Esophagus squamous epithelium (tissue), 5 donors: ENCODE measurements around the gene SOX8. TPM values are rescaled to one million over a fixed set of nuclear protein-coding genes. Genes with fewer than 3 reads are reported as not detected.

ENCODE experiments used
- DNase-seq: peaks from one replicate; lab custom pipeline; 2025; lab: John Stamatoyannopoulos, UW
- H3K27ac ChIP-seq, 4 donors: fragments of 200-600 bp; sonication (generic); one replicate each; pipeline ENCODE4 v1.5.1; 2016 to 2019; ENCODE audit warnings: mild to moderate bottlenecking in 1 of 4
- H3K27me3 ChIP-seq, 4 donors: fragments of 200-600 bp; sonication (generic); 1 replicate in 3 of 4; 2 replicates in 1 of 4; pipeline versions ENCODE4 v1.5.1 to v1.6.0; 2017 to 2021; ENCODE audit warnings: antibody characterized with exemption in 1 of 4
- H3K36me3 ChIP-seq, 3 donors: fragments of 200-600 bp; sonication (generic); one replicate each; pipeline ENCODE4 v1.5.1; 2016 to 2019
- H3K4me1 ChIP-seq, 3 donors: fragments of 200-600 bp; sonication (generic); one replicate each; pipeline ENCODE4 v1.5.1; 2017 to 2019
- H3K4me3 ChIP-seq, 4 donors: fragments of 200-600 bp; sonication (generic); 1 replicate in 3 of 4; 2 replicates in 1 of 4; pipeline ENCODE4 v1.5.1; 2016 to 2019; ENCODE audit warnings: mild to moderate bottlenecking in 2 of 4, moderate library complexity in 1 of 4
- H3K9me3 ChIP-seq, 3 donors: fragments of 200-600 bp; sonication (generic); one replicate each; pipeline ENCODE4 v1.5.1; 2016 to 2019
- POLR2A ChIP-seq, 4 donors: fragments of 450-650 bp; IDR thresholded peaks; one replicate each; pipeline ENCODE4 v1.6.1; 2017; ENCODE audit warnings: antibody characterized with exemption in 4 of 4, mild to moderate bottlenecking in 4 of 4, moderate library complexity in 3 of 4
- WGBS, 2 donors: methylation state at CpG; one replicate each; pipeline ENCODE4 v1.1.5; 2018; 5-methylcytosine and 5-hydroxymethylcytosine counted together
- intact Hi-C: fragments of 100-400 bp; cut with DNase I; formaldehyde crosslinking; loops from one replicate; pipeline ENCODE4 v1.15.0; 2022
- total RNA-seq, 4 donors: library from RNA; depleted of rRNA; stranded (reverse); fragments of >200 nt; gene quantifications; one replicate each; pipeline ENCODE4 v1.1.0, GENCODE V29; 2016
- TF ChIP-seq, protein P1 (sequence below), 6 experiments: fragments of 450-650 bp in 4 of 6; fragments of 200-600 bp in 2 of 6; sonication (generic) in 2 of 6; IDR thresholded peaks; one replicate each; pipeline ENCODE4 v1.5.1; 2016 to 2019; ENCODE audit warnings: antibody characterized with exemption in 6 of 6, mild to moderate bottlenecking in 4 of 6, moderate library complexity in 4 of 6
- donor health status: DM: yes; HTN: yes; CAD: no.

Gene SOX8
- total RNA-seq, 4 donors from 2014 or later: 0.08 to 0.19 (median 0.09) TPM; not detected in 1

DNA sequence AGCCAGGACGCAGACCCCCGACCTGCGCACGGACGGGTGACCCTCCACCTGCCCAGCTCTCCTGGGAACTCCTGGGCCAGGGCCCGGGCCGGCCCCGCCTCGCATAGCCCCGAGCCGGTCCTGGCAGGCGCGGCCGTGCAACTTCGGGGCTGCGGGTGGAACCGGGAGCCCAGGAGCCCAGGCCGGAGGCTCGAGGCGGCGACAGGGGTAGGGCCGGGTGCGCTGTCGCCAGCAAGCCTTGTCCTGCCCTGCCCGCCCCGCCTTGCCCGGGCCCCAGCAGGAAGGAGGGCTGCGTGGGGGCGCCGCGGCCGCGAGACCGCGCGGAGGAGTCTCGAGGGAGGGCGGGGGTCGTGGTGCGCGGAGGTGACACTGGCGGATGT is 11.2 kb upstream of the SOX8 start:
- peak overlapping the region; percentile 63 to 99 (median 86) for H3K4me3 ChIP-seq
- no CpG with 5 or more reads among the region's 42 CpGs for WGBS, 2 donors
- H3K36me3 ChIP-seq: peaks cover 0 to 28% (median 0%) of the 10 kb centered on the region in 3 donors
- H3K27me3 ChIP-seq: peaks cover 0 to 9% (median 0%) of the 10 kb centered on the region in 4 donors
- no peaks in the 10 kb centered on the region for H3K9me3 ChIP-seq
- peak overlapping the region; percentile 86 to 93 (median 89) for H3K27ac ChIP-seq
- TF ChIP-seq, protein P1, sequence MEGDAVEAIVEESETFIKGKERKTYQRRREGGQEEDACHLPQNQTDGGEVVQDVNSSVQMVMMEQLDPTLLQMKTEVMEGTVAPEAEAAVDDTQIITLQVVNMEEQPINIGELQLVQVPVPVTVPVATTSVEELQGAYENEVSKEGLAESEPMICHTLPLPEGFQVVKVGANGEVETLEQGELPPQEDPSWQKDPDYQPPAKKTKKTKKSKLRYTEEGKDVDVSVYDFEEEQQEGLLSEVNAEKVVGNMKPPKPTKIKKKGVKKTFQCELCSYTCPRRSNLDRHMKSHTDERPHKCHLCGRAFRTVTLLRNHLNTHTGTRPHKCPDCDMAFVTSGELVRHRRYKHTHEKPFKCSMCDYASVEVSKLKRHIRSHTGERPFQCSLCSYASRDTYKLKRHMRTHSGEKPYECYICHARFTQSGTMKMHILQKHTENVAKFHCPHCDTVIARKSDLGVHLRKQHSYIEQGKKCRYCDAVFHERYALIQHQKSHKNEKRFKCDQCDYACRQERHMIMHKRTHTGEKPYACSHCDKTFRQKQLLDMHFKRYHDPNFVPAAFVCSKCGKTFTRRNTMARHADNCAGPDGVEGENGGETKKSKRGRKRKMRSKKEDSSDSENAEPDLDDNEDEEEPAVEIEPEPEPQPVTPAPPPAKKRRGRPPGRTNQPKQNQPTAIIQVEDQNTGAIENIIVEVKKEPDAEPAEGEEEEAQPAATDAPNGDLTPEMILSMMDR (IDR thresholded peaks at IDR 0.05): no peak
- no peak for TF ChIP-seq POLR2A (IDR thresholded peaks at IDR 0.05)
- intact Hi-C loops: no loop called here
- DNase-seq: no peak
- peaks cover 9 to 27% (median 15%) of the 10 kb centered on the region in 3 donors for H3K4me1 ChIP-seq

DNA sequence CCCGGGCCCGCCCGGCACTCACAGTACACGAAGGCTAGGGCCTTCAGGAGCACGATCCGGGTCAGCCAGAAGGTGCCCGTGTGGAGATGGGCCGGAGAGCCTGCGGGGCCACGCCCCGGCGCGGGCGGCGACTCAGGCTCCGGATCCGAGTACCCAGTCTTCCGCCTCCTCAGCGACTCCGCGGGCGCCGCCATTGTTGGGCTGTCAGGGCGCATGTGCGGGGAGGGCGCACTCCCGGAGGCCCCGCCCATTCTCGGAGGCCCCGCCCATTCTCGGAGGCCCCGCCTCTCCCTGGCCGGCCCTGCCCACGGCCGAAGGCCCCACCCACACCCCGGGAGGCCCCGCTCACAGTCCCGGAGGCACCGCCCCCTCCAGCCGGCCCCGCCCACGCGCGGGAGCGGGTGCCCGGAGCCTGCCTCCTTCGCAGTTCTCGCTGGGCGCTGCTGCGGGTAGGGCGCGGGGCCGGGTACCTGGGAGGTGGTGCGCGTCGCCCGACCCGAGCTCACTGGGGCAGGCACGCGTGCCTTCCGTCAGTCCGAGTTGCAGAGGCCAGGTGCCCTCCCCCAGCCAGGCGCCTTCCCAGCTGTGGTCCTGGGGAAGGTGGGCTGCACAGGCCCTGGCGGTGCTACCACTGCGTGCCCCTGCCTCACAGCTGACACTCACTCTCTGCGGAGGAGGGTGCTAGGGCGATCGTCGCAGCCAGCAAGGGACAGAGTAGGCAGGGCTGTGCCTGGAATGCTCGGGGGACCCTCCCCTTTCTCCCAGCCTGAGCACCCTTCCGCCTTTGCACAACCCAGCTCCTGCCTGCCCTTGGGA is 10.6 kb upstream of the SOX8 start, which contains the start of gene LMF1:
LMF1 (minus strand) TSS at position 219 of the 816 bp plus-strand sequence; CDS start at position 215, 4 bp downstream.
- H3K9me3 ChIP-seq: no peaks in the 10 kb centered on the region
- peak within 1 kb of the TSS; percentile 63 to 99 (median 86) for H3K4me3 ChIP-seq
- H3K27ac ChIP-seq: peak within 1 kb of the TSS; percentile 86 to 93 (median 89)
- WGBS, 2 donors: no CpG with 5 or more reads among the region's 71 CpGs
- peaks cover 0 to 9% (median 0%) of the 10 kb centered on the region in 4 donors for H3K27me3 ChIP-seq
- intact Hi-C loops: no loop called here
- DNase-seq: peak; percentile 56
- TF ChIP-seq, protein P1 (IDR thresholded peaks at IDR 0.05): peak in 1 of 6 experiments; percentile 5
- peak in 2 of 4 donors; percentile 60 to 72 for TF ChIP-seq POLR2A (IDR thresholded peaks at IDR 0.05)
- H3K36me3 ChIP-seq: peaks cover 0 to 22% (median 0%) of the 10 kb centered on the region in 3 donors
- H3K4me1 ChIP-seq: peaks cover 9 to 27% (median 15%) of the 10 kb centered on the region in 3 donors

DNA sequence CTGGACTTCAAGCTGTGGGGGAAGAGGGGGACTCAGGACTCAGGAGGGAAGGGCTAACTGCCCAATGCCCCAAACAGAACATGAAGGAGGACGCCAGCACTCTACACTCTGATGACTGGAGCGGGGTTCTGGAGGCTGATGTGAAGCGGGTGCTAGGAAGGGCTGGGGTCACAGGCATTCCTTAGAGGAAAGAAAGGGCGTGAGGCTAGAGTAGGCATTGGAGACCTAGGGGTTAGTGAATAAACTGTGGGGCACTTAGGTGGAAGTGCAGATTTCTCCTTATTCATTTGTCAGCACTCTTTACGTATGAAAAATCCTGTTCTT is 10.0 kb upstream of the SOX8 start:
- Histone ChIP-seq H3K36me3 (peaks cover 0 to 16% (median 0%) of the 10 kb centered on the region in 3 donors), H3K9me3 (no peaks in the 10 kb centered on the region), H3K4me3 (no peak overlapping the region), H3K27me3 (peaks cover 0 to 9% (median 0%) of the 10 kb centered on the region in 4 donors), H3K27ac (peak overlapping the region in 1 of 4 donors; percentile 91), H3K4me1 (peaks cover 9 to 29% (median 15%) of the 10 kb centered on the region in 3 donors)
- 91 to 92% methylated on average over 5 of the region's 5 CpGs for WGBS, 2 donors
- intact Hi-C loops: no loop called here
- DNase-seq: no peak
- no peak for TF ChIP-seq POLR2A (IDR thresholded peaks at IDR 0.05)
- TF ChIP-seq, protein P1 (IDR thresholded peaks at IDR 0.05): no peak

DNA sequence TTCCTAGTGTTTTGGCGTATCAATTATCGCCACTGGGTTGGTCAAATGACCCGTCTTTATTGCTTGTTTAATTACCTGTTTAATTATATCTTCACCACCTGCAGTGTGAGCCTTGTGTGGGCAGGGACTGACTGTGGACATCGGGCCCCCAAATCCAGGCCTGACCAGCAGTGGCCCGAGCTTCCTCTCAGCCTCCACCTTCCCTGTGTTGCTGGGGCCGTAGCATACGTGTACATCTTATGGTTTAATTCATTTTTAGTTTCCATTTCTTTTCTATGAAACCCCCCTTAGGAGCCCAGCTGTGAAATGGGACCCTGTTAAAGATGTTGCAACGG is 9.6 kb upstream of the SOX8 start:
- H3K27ac ChIP-seq: no peak overlapping the region
- intact Hi-C loops: no loop called here
- no peak for DNase-seq
- H3K36me3 ChIP-seq: peaks cover 0 to 12% (median 0%) of the 10 kb centered on the region in 3 donors
- no peak for TF ChIP-seq POLR2A (IDR thresholded peaks at IDR 0.05)
- TF ChIP-seq, protein P1 (IDR thresholded peaks at IDR 0.05): no peak
- H3K9me3 ChIP-seq: no peaks in the 10 kb centered on the region
- H3K4me1 ChIP-seq: peaks cover 9 to 33% (median 15%) of the 10 kb centered on the region in 3 donors
- 86 to 90% methylated on average over 8 of the region's 8 CpGs for WGBS, 2 donors
- H3K4me3 ChIP-seq: no peak overlapping the region
- peaks cover 0 to 9% (median 0%) of the 10 kb centered on the region in 4 donors for H3K27me3 ChIP-seq
